Fibroblast of villous mesenchyme (primary cell): ENCODE measurements around the gene EME2. TPM values are rescaled to one million over a fixed set of nuclear protein-coding genes. Genes with fewer than 3 reads are reported as not detected.

Experiments used
- DNase-seq: peaks from one replicate; pipeline ENCODE4 v3.0.0-alpha.2; 2010; ENCODE audit warnings: low read depth
- H3K4me3 ChIP-seq: 2 replicates; pipeline ENCODE4 v1.5.1; 2011; ENCODE audit warnings: low read depth, mild to moderate bottlenecking, low read length
- total RNA-seq: library from RNA; depleted of rRNA; stranded (reverse); fragments of >200 nt; gene quantifications from 2 replicates; pipeline ENCODE4 v1.2.3, GENCODE V29; 2012
- TF ChIP-seq, protein P1 (sequence below): IDR thresholded peaks from 2 replicates; pipeline ENCODE4 v1.5.1; 2012; ENCODE audit warnings: low read depth, mild to moderate bottlenecking, low read length; ENCODE audit not compliant: insufficient read depth

The EME2 gene
- total RNA-seq, 1 donor = 15.5 TPM

DNA sequence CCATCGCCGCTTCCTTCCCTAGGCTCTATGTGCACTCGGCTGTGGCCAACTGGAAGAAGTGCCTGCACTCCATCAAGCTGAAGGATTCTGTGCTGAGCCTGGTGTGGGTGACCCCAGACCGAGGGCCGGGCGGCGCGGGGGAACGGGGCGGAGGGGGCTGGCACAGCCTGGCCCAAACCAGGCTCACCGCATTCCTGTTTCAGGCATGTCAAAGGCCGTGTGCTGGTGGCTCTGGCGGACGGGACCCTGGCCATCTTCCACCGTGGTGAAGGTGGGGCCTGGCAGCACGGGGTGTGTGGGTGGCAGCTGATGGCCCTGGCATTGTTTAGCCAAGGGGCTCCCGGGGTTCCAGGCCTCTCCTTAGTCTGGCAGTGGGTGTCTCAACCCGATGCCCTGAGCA is 5.9 kb upstream of the EME2 start:
- TF ChIP-seq, protein P1, sequence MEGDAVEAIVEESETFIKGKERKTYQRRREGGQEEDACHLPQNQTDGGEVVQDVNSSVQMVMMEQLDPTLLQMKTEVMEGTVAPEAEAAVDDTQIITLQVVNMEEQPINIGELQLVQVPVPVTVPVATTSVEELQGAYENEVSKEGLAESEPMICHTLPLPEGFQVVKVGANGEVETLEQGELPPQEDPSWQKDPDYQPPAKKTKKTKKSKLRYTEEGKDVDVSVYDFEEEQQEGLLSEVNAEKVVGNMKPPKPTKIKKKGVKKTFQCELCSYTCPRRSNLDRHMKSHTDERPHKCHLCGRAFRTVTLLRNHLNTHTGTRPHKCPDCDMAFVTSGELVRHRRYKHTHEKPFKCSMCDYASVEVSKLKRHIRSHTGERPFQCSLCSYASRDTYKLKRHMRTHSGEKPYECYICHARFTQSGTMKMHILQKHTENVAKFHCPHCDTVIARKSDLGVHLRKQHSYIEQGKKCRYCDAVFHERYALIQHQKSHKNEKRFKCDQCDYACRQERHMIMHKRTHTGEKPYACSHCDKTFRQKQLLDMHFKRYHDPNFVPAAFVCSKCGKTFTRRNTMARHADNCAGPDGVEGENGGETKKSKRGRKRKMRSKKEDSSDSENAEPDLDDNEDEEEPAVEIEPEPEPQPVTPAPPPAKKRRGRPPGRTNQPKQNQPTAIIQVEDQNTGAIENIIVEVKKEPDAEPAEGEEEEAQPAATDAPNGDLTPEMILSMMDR = no peak
- DNase-seq = no peak
- no peak overlapping the region for H3K4me3 ChIP-seq

DNA sequence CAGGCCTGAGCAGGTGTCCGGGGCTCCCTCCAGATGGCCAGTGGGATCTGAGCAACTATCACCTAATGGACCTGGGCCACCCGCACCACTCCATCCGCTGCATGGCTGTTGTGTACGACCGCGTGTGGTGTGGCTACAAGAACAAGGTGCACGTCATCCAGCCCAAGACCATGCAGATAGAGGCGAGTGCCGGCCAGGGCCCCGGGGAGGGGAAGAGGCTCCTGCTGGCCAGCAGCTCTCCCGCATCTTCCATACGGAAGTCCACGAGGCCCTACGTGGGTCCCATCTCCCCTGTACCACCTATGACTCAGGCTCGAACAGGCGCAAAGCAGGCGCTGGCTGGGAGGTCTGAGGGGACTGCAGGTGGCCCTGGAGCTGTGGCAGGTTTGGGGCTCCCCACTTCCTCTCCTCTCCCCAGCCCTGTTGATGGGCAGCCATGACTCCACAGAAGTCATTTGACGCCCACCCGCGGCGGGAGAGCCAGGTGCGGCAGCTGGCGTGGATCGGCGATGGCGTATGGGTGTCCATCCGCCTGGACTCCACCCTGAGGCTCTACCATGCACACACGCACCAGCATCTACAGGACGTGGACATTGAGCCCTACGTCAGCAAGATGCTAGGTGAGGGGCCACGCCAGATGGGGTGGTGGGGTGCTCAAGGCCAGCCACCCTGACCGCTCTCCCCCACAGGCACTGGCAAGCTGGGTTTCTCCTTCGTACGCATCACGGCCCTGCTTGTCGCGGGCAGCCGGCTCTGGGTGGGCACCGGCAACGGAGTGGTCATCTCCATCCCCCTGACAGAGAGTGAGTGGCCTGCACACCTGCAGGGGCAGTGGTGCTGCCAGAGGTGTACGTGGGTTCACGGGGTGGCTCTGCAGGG is 5.3 kb upstream of the EME2 start:
- H3K4me3 ChIP-seq = no peak overlapping the region
- TF ChIP-seq, protein P1 = no peak
- no peak for DNase-seq

DNA sequence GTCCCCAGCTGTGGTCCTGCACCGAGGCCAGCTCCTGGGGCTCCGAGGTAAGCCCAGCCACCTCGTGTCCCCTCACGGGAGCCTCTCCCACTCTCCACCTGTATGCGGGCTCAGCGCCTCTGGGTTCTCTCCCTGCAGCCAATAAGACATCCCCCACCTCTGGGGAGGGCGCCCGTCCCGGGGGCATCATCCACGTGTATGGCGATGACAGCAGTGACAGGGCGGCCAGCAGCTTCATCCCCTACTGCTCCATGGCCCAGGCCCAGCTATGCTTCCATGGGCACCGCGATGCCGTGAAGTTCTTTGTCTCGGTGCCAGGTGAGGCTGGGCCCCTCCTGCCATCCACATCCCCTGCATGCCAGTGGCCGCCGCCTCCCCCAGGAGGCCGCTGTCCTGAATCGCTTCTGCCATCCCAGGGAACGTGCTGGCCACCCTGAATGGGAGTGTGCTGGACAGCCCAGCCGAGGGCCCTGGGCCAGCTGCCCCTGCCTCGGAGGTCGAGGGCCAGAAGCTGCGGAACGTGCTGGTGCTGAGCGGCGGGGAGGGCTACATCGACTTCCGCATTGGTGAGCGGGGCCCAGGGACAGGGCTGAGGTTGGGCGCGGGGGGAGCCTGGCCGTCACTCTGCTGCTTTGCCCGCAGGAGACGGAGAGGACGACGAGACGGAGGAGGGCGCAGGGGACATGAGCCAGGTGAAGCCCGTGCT is 4.4 kb upstream of the EME2 start:
- no peak for DNase-seq
- H3K4me3 ChIP-seq = no peak overlapping the region
- TF ChIP-seq, protein P1 = no peak

DNA sequence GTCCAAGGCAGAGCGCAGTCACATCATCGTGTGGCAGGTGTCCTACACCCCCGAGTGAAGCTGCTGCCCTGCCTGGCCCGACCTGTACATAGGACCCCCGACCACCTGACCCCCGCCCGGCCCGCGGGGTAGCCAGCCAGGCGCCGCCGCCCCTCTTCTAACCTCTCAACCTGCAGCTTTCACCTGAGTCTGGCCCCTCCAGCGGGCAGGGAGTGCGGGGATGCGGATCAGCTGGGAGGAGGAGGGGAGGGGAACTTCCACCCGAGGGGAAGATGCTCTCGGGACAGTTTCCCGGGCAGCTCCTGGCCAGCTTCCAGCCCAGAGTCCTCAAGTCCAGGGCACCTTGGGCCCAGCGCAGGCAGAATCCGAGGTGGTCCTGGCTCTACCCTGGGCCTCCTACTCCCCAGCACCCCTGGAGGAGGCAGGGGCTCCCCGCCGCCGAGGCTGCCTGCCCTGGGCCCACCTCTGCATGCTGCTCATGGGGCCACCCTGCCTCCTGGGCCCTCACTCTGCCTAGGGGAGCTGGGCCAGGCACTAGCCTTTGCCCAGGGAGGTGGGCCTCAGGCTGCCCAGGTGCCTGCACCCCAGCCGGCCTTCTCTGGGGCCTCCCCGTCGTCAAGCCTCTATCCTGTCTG is 3.7 kb upstream of the EME2 start:
- TF ChIP-seq, protein P1 = no peak
- no peak overlapping the region for H3K4me3 ChIP-seq
- DNase-seq = no peak

DNA sequence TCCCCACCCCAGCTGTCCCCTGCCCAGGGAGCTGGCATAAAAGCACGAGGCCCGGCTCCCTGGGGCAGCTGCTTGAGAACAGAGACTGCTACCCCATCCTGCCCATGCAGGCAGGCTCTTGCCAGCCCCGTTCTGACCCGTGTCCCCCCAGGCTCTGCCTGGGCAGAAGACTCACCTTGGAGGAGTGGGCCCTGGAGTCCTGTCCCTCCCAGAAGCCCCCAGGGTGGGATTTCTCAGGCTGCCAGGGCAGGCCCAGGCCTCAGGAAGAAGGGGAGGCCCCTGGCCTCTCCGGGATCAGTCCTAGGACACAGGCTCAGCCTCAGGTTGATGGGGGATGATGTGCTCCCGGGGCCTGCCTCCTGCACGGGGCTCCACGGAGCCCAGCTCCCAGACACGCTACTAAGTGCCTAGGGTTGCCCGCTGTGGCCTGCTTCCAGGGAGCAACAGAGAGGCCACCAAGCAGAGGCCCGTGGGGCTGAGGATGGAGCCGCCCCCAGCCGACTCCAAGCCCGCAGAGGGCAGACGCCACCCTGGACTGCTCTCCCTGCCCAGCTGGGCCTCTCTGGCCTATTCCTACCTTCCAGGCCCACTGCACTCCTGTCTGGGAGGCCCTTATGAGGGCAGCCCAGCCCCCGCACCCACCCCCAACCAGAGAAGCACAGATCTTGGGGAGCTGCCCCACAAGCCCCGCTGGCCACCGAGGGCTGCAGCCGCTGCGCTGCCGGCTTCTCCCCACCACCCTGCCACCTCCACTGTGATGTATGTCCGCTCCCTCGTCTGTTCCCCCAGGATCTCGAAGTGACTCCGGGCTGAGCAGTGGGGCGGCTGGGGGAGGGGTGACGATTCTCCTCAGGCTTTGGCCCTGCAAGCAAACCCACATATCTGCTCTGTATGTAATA is 3.0 kb upstream of the EME2 start:
- no peak overlapping the region for H3K4me3 ChIP-seq
- no peak for DNase-seq
- TF ChIP-seq, protein P1 = no peak
